A673 (cell line): ENCODE results near the gene PIP.
"Not testable (repeated sequence)": the region's sequence is repeated elsewhere in the genome, so short reads cannot be mapped to it uniquely, and the experiment has no call there.

Experiments used
- CTCF ChIP-seq: fragments of 300-800, 200-600 bp; sonication (generic); conservative IDR thresholded peaks from 2 replicates; pipeline ENCODE4 v1.5.1; 2017; ENCODE audit warnings: low read depth, mild to moderate bottlenecking, antibody characterized with exemption, low read length, moderate library complexity, mixed read lengths
- EZH2 ChIP-seq: fragments of 200-600 bp; sonication (generic); IDR thresholded peaks from 2 replicates; pipeline ENCODE4 v1.6.1; 2017; ENCODE audit warnings: borderline replicate concordance, low read depth, mild to moderate bottlenecking, mixed read lengths, antibody characterized with exemption, low read length; ENCODE audit not compliant: poor library complexity, severe bottlenecking

- TF ChIP-seq CTCF, EZH2: not testable (repeated sequence)
Measured at GRCh38 chr7:143108019-143108418, 23.9 kb upstream of the PIP start.
